C4-2B (cell line): ENCODE measurements around the gene PAN2.
"Not testable (repeated sequence)": the region's sequence is repeated elsewhere in the genome, so short reads cannot be mapped to it uniquely, and the experiment has no call there.

Experiments used
- H3K27ac ChIP-seq: fragments of 450-650 bp; 2 replicates; pipeline ENCODE4 v1.5.1; 2017
- ZFX ChIP-seq: fragments of 450-650 bp; IDR thresholded peaks from 2 replicates; pipeline ENCODE4 v1.6.1; 2017
- TF ChIP-seq, protein P1 (sequence below): fragments of 450-650 bp; conservative IDR thresholded peaks from 2 replicates; pipeline ENCODE4 v1.5.1; 2017; ENCODE audit warnings: mild to moderate bottlenecking

The PAN2 gene

GRCh38 chr12:56330936-56331490, 2.8 kb downstream of the PAN2 start:
- TF ChIP-seq ZFX, result no peak
- TF ChIP-seq, protein P1, sequence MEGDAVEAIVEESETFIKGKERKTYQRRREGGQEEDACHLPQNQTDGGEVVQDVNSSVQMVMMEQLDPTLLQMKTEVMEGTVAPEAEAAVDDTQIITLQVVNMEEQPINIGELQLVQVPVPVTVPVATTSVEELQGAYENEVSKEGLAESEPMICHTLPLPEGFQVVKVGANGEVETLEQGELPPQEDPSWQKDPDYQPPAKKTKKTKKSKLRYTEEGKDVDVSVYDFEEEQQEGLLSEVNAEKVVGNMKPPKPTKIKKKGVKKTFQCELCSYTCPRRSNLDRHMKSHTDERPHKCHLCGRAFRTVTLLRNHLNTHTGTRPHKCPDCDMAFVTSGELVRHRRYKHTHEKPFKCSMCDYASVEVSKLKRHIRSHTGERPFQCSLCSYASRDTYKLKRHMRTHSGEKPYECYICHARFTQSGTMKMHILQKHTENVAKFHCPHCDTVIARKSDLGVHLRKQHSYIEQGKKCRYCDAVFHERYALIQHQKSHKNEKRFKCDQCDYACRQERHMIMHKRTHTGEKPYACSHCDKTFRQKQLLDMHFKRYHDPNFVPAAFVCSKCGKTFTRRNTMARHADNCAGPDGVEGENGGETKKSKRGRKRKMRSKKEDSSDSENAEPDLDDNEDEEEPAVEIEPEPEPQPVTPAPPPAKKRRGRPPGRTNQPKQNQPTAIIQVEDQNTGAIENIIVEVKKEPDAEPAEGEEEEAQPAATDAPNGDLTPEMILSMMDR, result no peak
- no peak overlapping the region for H3K27ac ChIP-seq

DNA sequence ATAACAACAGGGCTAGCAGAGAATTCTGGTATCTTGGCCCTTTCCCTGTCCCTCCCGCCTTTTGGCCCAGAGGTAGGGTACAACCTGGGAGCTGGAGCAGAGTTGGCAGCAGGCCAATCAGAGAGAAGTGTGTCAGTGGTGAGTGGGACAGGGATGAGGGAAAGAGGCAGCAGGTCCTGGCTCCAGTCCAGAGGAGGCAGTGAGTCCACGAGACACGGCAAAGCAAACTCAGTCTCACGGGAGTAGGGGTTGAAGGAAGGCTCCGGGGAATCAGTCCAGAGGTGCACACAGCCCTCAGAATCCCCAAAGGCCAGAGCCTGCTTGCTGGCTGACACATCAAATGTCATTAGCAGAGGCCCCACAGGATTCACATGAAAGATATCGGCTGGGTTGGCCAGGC, 7.3 kb downstream of the PAN2 start:
- H3K27ac ChIP-seq, result no peak overlapping the region

DNA sequence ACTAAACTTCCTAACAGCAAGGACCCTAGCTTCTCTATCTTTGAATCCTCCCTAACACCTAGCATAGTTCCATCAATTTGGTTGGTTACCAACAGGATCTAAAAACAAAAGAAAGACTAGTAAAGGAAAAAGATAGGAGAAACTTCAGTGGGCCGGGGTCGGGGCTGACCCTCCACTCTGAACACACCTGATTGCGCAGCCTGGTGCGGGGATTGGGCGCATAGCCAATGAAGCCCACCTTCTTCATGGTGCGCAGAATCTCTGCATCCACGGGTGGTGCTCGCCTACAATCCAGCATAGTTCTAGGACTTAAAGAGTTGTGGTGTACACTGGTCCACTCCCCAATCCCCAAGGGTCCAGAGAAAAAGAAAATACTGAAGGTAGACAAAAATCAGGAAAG, 7.7 kb downstream of the PAN2 start:
- H3K27ac ChIP-seq, result no peak overlapping the region
- TF ChIP-seq ZFX, result no peak
- TF ChIP-seq, protein P1, result no peak

More for the DNA sequence above, 7.3 kb downstream of the PAN2 start:
- TF ChIP-seq, protein P1, result no peak

- H3K27ac ChIP-seq, result no peak overlapping the region
Observed at GRCh38 chr12:56324206-56324605, 9.6 kb downstream of the PAN2 start.

DNA sequence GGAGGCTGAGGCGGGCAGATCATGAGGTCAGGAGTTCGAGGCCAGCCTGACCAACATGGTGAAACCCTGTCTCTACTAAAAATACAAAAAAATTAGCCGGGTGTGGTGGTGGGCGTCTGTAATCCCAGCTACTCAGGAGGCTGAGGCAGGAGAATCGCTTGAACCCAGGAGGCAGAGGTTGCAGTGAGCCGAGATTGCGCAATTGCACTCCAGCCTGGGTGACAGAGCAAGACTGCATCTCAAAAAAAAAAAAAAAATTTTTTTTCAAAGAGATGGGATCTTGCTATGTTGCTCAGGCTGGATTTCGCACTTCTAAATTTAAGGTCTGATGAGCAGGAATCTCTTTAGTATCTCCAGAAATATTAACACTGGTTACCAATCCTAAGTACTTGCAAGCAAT, 12.2 kb downstream of the PAN2 start:
- H3K27ac ChIP-seq, result not testable (repeated sequence)

More at GRCh38 chr12:56324206-56324605, 9.6 kb downstream of the PAN2 start:
- TF ChIP-seq, protein P1, result no peak
- TF ChIP-seq ZFX, result no peak

DNA sequence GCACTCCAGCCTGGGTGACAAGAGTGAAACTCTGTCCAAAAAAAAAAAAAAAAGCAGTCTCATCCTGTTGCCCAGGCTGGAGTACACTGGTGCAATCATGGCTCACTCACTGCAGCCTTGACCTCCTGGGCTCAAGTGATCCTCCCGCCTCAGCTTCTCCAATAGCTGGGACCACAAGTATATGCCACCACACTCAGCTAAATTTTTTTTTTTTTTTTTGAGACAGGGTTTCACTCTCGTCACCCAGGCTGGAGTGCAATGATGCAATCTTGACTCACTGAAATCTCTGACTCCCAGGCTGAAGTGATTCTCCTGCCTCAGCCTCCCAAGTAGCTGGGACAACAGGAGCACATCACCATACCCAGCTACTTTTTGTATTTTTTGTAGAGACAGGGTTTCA, 12.8 kb downstream of the PAN2 start:
- TF ChIP-seq, protein P1, result no peak
- TF ChIP-seq ZFX, result no peak
- H3K27ac ChIP-seq, result no peak overlapping the region

DNA sequence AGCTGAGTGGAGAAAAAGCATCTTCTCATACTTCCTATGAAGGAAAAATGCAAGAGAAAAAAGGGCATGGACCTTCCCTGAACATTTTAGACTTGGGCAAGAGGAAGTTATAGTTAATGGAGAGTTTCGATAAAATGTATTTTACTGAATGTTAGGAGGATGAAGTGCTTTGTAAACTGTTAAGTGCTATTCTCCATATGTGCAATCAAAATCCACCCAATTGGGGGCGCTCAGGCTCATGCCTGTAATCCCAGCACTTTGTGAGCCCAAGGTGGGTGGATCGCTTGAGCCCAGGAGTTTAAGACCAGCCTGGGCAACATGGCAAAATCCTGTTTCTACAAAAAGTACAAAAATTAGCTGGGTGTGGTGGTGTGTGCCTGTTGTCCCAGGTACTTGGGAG, 16.1 kb downstream of the PAN2 start:
- no peak for TF ChIP-seq ZFX
- no peak overlapping the region for H3K27ac ChIP-seq

GRCh38 chr12:56315622-56316473, 18.0 kb downstream of the PAN2 start, which contains the start of gene CNPY2:
TSS of gene CNPY2 (minus strand) at chr12:56315988. CDS start at chr12:56315217, 771 bp downstream.
- peak; percentile 63 for TF ChIP-seq ZFX
- TF ChIP-seq, protein P1, result no peak; the same call in 1 of the 2 replicates
- H3K27ac ChIP-seq, result peak within 1 kb of the TSS; percentile 89
